B cell (primary cell): ENCODE data around the gene NRAP. TPM values are rescaled to one million over a fixed set of nuclear protein-coding genes. Genes with fewer than 3 reads are reported as not detected.

ENCODE experiments used
- ATAC-seq: fragments of 200-7000 bp; cut with Tn5 transposase; one replicate; pipeline ENCODE4 v1.10.0; 2021; ENCODE audit warnings: low read depth, mild to moderate bottlenecking, moderate number of reproducible peaks, moderate library complexity
- CTCF ChIA-PET: fragments of 350-600 bp; sonication (Branson Sonifier 250); formaldehyde crosslinking; loops from one replicate; lab custom pipeline; 2021; ENCODE audit warnings: antibody characterized with exemption, inconsistent platforms; lab: Charles Lee
- POLR2A ChIA-PET: fragments of 350-600 bp; sonication (Branson Sonifier 250); formaldehyde crosslinking; loops from one replicate; lab custom pipeline; 2021; ENCODE audit warnings: antibody characterized with exemption; lab: Charles Lee
- DNase-seq: peaks from one replicate; pipeline ENCODE4 v3.0.0; 2013
- H2AFZ ChIP-seq: 2 replicates; pipeline ENCODE4 v1.6.1; 2012; ENCODE audit warnings: mild to moderate bottlenecking, low read depth, low read length; ENCODE audit not compliant: insufficient read depth, poor library complexity, severe bottlenecking
- H3K27ac ChIP-seq, 2 donors: 1 replicate in 1 of 2; 2 replicates in 1 of 2; pipeline ENCODE4 v1.5.1; 2012 to 2013; ENCODE audit warnings: low read length in 2 of 2, mild to moderate bottlenecking in 2 of 2, moderate library complexity in 1 of 2
- H3K27me3 ChIP-seq, 4 experiments: fragments of 200-600 bp in 1 of 4; sonication (generic) in 1 of 4; replicated peaks in 1 of 4; 1 replicate in 2 of 4; 2 replicates in 2 of 4; pipeline versions ENCODE4 v1.6.1 to v1.7.0; 2013 to 2016; ENCODE audit warnings: low read length in 3 of 4, mild to moderate bottlenecking in 2 of 4, mixed read lengths in 1 of 4, moderate library complexity in 1 of 4; ENCODE audit not compliant: insufficient read depth in 4 of 4, control insufficient read depth in 3 of 4; ENCODE audit errors: control extremely low read depth in 1 of 4
- H3K36me3 ChIP-seq, 2 experiments: replicated peaks in 1 of 2; 1 replicate in 1 of 2; 2 replicates in 1 of 2; pipeline versions ENCODE4 v1.6.1 to v1.7.1; 2013; ENCODE audit warnings: low read length in 1 of 2; ENCODE audit not compliant: insufficient read depth in 2 of 2, control insufficient read depth in 1 of 2; ENCODE audit errors: control extremely low read depth in 1 of 2, extremely low read depth in 1 of 2
- H3K4me1 ChIP-seq, 2 donors: fragments of 200-600 bp in 1 of 2; sonication (generic) in 1 of 2; 1 replicate in 1 of 2; 2 replicates in 1 of 2; pipeline versions ENCODE4 v1.5.1 to v1.6.1; 2013 to 2017; ENCODE audit warnings: low read length in 2 of 2; ENCODE audit not compliant: control insufficient read depth in 2 of 2, insufficient read depth in 2 of 2
- H3K4me2 ChIP-seq: replicated peaks from 2 replicates; pipeline ENCODE3; 2012; ENCODE audit warnings: mild to moderate bottlenecking, low read depth, low read length; ENCODE audit not compliant: poor library complexity, severe bottlenecking
- H3K4me3 ChIP-seq, 5 experiments: fragments of 200-600 bp in 1 of 5; sonication (generic) in 1 of 5; 1 replicate in 3 of 5; 2 replicates in 2 of 5; pipeline versions ENCODE4 v1.5.1 to v1.7.0; 2011 to 2016; ENCODE audit warnings: low read length in 4 of 5, mild to moderate bottlenecking in 4 of 5, low read depth in 2 of 5, control low read depth in 1 of 5, moderate library complexity in 1 of 5; ENCODE audit not compliant: insufficient read depth in 1 of 5; ENCODE audit errors: control extremely low read depth in 1 of 5, extremely low read depth in 1 of 5
- H3K79me2 ChIP-seq: fragments of 200-600 bp; sonication (generic); one replicate; pipeline ENCODE4 v1.6.0; 2016; ENCODE audit warnings: low read length; ENCODE audit not compliant: control insufficient read depth, insufficient read depth
- H3K9ac ChIP-seq: fragments of 200-600 bp; sonication (generic); 2 replicates; pipeline ENCODE4 v1.6.1; 2017; ENCODE audit warnings: mild to moderate bottlenecking, low read length, moderate library complexity
- H3K9me3 ChIP-seq, 3 donors: one replicate each; pipeline versions ENCODE4 v1.6.1 to v1.7.1; 2013; ENCODE audit warnings: low read length in 2 of 3; ENCODE audit not compliant: control insufficient read depth in 2 of 3, insufficient read depth in 1 of 3; ENCODE audit errors: control extremely low read depth in 1 of 3
- H4K20me1 ChIP-seq: 2 replicates; pipeline ENCODE4 v1.6.0; 2012; ENCODE audit warnings: mild to moderate bottlenecking, low read length; ENCODE audit not compliant: insufficient read depth, control insufficient read depth, poor library complexity, severe bottlenecking
- H3K27ac Mint-ChIP-seq: one replicate; pipeline ENCODE4 v1.8.0; 2021; ENCODE audit warnings: mixed read lengths
- H3K27me3 Mint-ChIP-seq: one replicate; pipeline ENCODE4 v1.8.0; 2021; ENCODE audit warnings: mixed read lengths
- H3K4me1 Mint-ChIP-seq: one replicate; pipeline ENCODE4 v1.8.0; 2021; ENCODE audit warnings: mixed read lengths
- H3K4me3 Mint-ChIP-seq: one replicate; pipeline ENCODE4 v1.8.0; 2021; ENCODE audit warnings: mixed read lengths
- H3K9me3 Mint-ChIP-seq: one replicate; pipeline ENCODE4 v1.8.0; 2022; ENCODE audit warnings: mixed read lengths; ENCODE audit not compliant: insufficient read depth
- CTCF ChIP-seq: fragments of 200-600 bp; IDR thresholded peaks from one replicate; pipeline ENCODE4 v1.8.0; 2022; ENCODE audit warnings: antibody characterized with exemption, mild to moderate bottlenecking
- EZH2 ChIP-seq: IDR thresholded peaks from 2 replicates; pipeline ENCODE4 v1.6.1; 2012; ENCODE audit warnings: borderline replicate concordance, low read depth, mild to moderate bottlenecking, moderate library complexity, low read length; ENCODE audit not compliant: insufficient read depth, poor library complexity, severe bottlenecking
- WGBS: methylation state at CpG from one replicate; pipeline ENCODE4 v1.1.5; 2013; ENCODE audit warnings: missing lambda C conversion rate; ENCODE audit not compliant: insufficient coverage; 5-methylcytosine and 5-hydroxymethylcytosine counted together
- intact Hi-C: fragments of 100-400 bp; cut with micrococcal nuclease; formaldehyde crosslinking; loops from one replicate; pipeline ENCODE4 v1.10.0; 2022
- polyA plus RNA-seq: library from polyadenylated mRNA; depleted of rRNA; stranded (reverse); fragments of >200 nt; gene quantifications from 2 replicates; pipeline ENCODE4 v1.2.3, GENCODE V29; 2012
- total RNA-seq, 2 donors: library from RNA; stranded (reverse); fragments of 120-200 nt in 1 of 2; gene quantifications; 1 replicate in 1 of 2; 2 replicates in 1 of 2; pipeline versions ENCODE4 v1.2.3 to v1.2.4, GENCODE V29; 2013 to 2022

The NRAP gene
- total and polyA plus RNA-seq, 2 donors (not counting 1 experiment from before 2014, with no cell fraction given) = not detected

- Histone ChIP-seq H3K36me3 (no peaks in the 10 kb centered on the region), H3K4me3 (peak overlapping the region in 4 of 5 experiments; percentile 9 to 37 (median 24)), H3K4me2 (peak overlapping the region; percentile 70), H3K9ac (peak overlapping the region; percentile 50), H3K27me3 (peaks cover 0 to 2% (median 0%) of the 10 kb centered on the region in 4 experiments), H3K9me3 (no peaks in the 10 kb centered on the region), H4K20me1 (no peaks in the 10 kb centered on the region), H3K79me2 (no peaks in the 10 kb centered on the region), H3K4me1 (peaks cover 2 to 7% of the 10 kb centered on the region in 2 donors), H3K27ac (no peak overlapping the region), H2AFZ (peak overlapping the region; percentile 64)
- 19% methylated on average over 16 of the region's 18 CpGs for WGBS
- no peak overlapping the region for H3K27ac Mint-ChIP-seq
- no peak for TF ChIP-seq EZH2
- peak; percentile 94 for TF ChIP-seq CTCF
- DNase-seq (peak; percentile 62), ATAC-seq (peak; percentile 72)
- H3K27me3 Mint-ChIP-seq = peaks cover 12% of the 10 kb centered on the region
- ChIA-PET CTCF (interaction anchor here (0.6 to 2.3 kb wide), 10 partner anchors 9 to 843 kb away, joined by 3 to 12 read pairs (median 4); partner anchors contain the start of gene HABP2), POLR2A (no interaction called here)
- no peaks in the 10 kb centered on the region for H3K9me3 Mint-ChIP-seq
- H3K4me3 Mint-ChIP-seq = peak overlapping the region; percentile 73
- intact Hi-C loops = loop anchor here (5.0 kb wide), 1 partner anchor 841 kb away; no protein-coding TSS in a partner anchor
- peaks cover 5% of the 10 kb centered on the region for H3K4me1 Mint-ChIP-seq
Observed at GRCh38 chr10:113563306-113564088, 100.3 kb downstream of the NRAP start.

DNA sequence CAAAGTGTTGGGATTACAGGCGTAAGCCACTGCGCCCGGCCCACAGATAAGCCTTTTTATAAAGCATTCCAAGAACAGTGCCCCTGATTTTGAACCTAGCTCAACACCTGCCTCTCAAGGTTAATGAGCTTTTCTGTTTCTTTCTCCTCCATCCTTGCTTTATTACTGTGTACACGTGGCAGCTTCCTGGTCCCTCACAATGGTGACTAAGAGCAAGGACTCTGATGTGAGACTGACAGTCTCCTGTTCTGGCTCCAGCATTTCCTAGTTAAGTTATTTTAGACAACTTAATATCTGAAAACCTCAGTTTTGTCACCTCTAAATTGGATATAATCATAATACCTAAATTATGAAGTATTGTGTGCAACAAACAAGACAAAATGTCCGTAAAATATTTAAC, 101.1 kb downstream of the NRAP start:
- Histone ChIP-seq H3K27me3 (peaks cover 0 to 7% (median 0%) of the 10 kb centered on the region in 4 experiments), H3K4me3 (no peak overlapping the region), H3K79me2 (no peaks in the 10 kb centered on the region), H3K36me3 (no peaks in the 10 kb centered on the region), H3K9ac (peak overlapping the region; percentile 50), H3K9me3 (no peaks in the 10 kb centered on the region), H3K4me1 (peaks cover 2 to 7% of the 10 kb centered on the region in 2 donors), H3K4me2 (no peak overlapping the region), H4K20me1 (no peaks in the 10 kb centered on the region), H3K27ac (no peak overlapping the region), H2AFZ (no peak overlapping the region)
- Mint-ChIP-seq H3K27ac (no peak overlapping the region), H3K27me3 (peaks cover 18% of the 10 kb centered on the region), H3K9me3 (no peaks in the 10 kb centered on the region), H3K4me3 (peak overlapping the region; percentile 73), H3K4me1 (peaks cover 5% of the 10 kb centered on the region)
- WGBS = 93% methylated on average over 3 of the region's 5 CpGs
- no peak for DNase-seq
- intact Hi-C loops = loop anchor here (5.0 kb wide), 1 partner anchor 840 kb away; no protein-coding TSS in a partner anchor
- ChIA-PET POLR2A (no interaction called here), CTCF (interaction anchor here (0.9 to 2.3 kb wide), 6 partner anchors 8 to 841 kb away, joined by 3 to 12 read pairs (median 7); partner anchors contain the start of gene HABP2)
- ATAC-seq = no peak
- TF ChIP-seq EZH2 = no peak
- no peak for TF ChIP-seq CTCF
